GM12864 (cell line): Measurements from ENCODE around the gene FAM110C.
"Not testable (repeated sequence)": the region's sequence is repeated elsewhere in the genome, so short reads cannot be mapped to it uniquely, and the experiment has no call there.

Source experiments
- DNase-seq: peaks from one replicate; pipeline ENCODE4 v3.0.0-alpha.2; 2011; ENCODE audit warnings: low read depth
- H3K4me3 ChIP-seq: 2 replicates; pipeline ENCODE4 v1.5.1; 2011; ENCODE audit warnings: mild to moderate bottlenecking, low read depth, low read length, control low read depth
- CTCF ChIP-seq: IDR thresholded peaks from 2 replicates; pipeline ENCODE4 v1.5.1; 2011; ENCODE audit warnings: low read depth, mild to moderate bottlenecking, moderate library complexity, low read length, control low read depth, inconsistent platforms; ENCODE audit errors: missing control alignments

FAM110C gene

GRCh38 chr2:18402-19271 lies 27.7 kb downstream of the FAM110C start:
- H3K4me3 ChIP-seq: no peak overlapping the region
- DNase-seq: no peak

GRCh38 chr2:15916-16315 lies 30.4 kb downstream of the FAM110C start:
- not testable (repeated sequence) for H3K4me3 ChIP-seq, DNase-seq

More at GRCh38 chr2:18402-19271, 27.7 kb downstream of the FAM110C start:
- peak; percentile 27 for TF ChIP-seq CTCF

GRCh38 chr2:11248-11941 lies 34.9 kb downstream of the FAM110C start:
- H3K4me3 ChIP-seq: no peak overlapping the region
- DNase-seq: no peak
- TF ChIP-seq CTCF: peak; percentile 57

GRCh38 chr2:10222-10875 lies 36.0 kb downstream of the FAM110C start:
- H3K4me3 ChIP-seq: no peak overlapping the region
- TF ChIP-seq CTCF: no peak
- DNase-seq: no peak
